DND-41 (cell line): Measurements from ENCODE around the gene MXD4.

Experiments
- CTCF ChIP-seq: IDR thresholded peaks from 2 replicates; pipeline ENCODE4 v1.5.1; 2012; ENCODE audit warnings: borderline replicate concordance, low read length, moderate library complexity, mild to moderate bottlenecking; ENCODE audit not compliant: poor library complexity, severe bottlenecking; ENCODE audit errors: extremely low read depth
- EZH2 ChIP-seq: IDR thresholded peaks from 3 replicates; pipeline ENCODE4 v1.6.1; 2012; ENCODE audit warnings: borderline replicate concordance, low read depth, mild to moderate bottlenecking, moderate library complexity, low read length, inconsistent platforms; ENCODE audit not compliant: severe bottlenecking

- TF ChIP-seq CTCF (no peak), EZH2 (no peak)
These were observed 7.3 kb upstream of the MXD4 start for GRCh38 chr4:2269206-2269531.
